ENCODE data around the gene SGTA.
"Not testable (repeated sequence)": the region's sequence is repeated elsewhere in the genome, so short reads cannot be mapped to it uniquely, and the experiment has no call there.

SGTA gene

DNA sequence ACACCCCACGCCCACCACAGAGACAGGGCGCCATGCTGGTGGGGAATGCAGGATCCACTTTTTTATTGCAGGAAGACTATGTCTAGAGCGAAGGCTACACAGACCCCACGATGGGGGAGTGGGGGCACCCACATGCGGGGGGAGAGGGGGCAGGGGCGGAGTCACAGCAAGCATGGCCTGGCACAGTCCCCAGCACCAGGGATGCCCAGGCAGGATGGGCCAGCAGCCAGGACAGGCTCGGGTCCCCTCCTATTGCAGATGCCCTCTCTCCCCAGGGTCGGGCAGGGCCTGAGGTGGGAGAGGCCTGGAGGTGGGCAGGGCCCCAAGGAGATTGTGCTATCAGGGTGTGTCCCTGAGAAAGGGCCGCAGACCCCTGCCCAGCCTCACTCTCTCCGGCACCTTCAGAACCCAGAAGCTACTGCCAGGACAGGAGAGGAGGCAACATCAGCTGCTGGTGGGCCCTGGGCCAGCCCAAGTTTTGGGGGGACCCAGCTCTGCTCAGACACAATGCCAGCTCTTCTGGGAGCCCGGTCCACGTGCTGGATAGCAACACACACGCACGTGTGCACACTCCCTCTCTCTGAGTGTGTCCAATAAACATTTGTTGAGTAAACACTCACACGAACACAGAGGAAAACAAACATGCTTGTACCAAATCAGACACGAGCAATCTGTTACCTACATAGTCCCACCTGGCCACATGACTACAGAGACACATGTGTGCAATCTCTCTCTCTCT, 68.4 kb downstream of the SGTA start:
- H3K4me3 ChIP-seq (ENCODE audit: low read depth, low read length): no peak overlapping the region
- ChIA-PET POLR2A (no interaction called here), CTCF (interaction anchor here (1.1 kb wide), 1 partner anchor 34 kb away, joined by 3 read pairs; no protein-coding TSS in a partner anchor)
- DNase-seq (ENCODE audit: low read depth, low spot score): no peak
- TF ChIP-seq, protein P1, sequence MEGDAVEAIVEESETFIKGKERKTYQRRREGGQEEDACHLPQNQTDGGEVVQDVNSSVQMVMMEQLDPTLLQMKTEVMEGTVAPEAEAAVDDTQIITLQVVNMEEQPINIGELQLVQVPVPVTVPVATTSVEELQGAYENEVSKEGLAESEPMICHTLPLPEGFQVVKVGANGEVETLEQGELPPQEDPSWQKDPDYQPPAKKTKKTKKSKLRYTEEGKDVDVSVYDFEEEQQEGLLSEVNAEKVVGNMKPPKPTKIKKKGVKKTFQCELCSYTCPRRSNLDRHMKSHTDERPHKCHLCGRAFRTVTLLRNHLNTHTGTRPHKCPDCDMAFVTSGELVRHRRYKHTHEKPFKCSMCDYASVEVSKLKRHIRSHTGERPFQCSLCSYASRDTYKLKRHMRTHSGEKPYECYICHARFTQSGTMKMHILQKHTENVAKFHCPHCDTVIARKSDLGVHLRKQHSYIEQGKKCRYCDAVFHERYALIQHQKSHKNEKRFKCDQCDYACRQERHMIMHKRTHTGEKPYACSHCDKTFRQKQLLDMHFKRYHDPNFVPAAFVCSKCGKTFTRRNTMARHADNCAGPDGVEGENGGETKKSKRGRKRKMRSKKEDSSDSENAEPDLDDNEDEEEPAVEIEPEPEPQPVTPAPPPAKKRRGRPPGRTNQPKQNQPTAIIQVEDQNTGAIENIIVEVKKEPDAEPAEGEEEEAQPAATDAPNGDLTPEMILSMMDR (IDR thresholded peaks at IDR 0.05; ENCODE audit: insufficient read depth, low read length, missing control alignments): no peak

DNA sequence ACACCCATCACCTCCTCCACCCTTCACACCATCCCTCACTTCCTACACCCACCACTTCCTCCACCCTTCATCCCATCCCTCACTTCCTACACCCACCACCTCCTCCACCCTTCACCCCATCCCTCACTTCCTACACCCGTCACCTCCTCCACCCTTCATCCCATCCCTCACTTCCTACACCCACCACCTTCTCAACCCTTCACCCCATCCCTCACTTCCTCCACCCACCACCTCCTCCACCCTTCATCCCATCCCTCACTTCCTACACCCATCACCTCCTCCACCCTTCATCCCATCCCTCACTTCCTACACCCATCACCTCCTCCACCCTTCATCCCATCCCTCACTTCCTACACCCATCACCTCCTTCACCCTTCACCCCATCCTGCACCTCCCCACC, 69.0 kb downstream of the SGTA start:
- POLR2A ChIA-PET; H3K4me3 ChIP-seq (ENCODE audit: low read depth, low read length); DNase-seq (ENCODE audit: low read depth, low spot score): not testable (repeated sequence)
- CTCF ChIA-PET: interaction anchor here (1.1 kb wide), 1 partner anchor 34 kb away, joined by 3 read pairs; no protein-coding TSS in a partner anchor

DNA sequence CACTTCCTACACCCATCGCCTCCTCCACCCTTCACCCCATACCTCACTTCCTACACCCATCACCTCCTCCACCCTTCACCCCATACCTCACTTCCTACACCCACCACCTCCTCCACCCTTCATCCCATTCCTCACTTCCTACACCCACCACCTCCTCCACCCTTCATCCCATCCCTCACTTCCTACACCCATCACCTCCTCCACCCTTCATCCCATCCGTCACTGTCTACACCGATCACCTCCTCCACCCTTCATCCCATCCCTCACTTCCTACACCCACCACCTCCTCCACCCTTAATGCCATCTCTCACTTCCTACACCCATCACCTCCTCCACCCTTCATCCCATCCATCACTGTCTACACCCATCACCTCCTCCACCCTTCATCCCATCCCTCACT, 69.9 kb downstream of the SGTA start:
- H3K4me3 ChIP-seq (ENCODE audit: low read depth, low read length); DNase-seq (ENCODE audit: low read depth, low spot score); POLR2A ChIA-PET; CTCF ChIA-PET: not testable (repeated sequence)

DNA sequence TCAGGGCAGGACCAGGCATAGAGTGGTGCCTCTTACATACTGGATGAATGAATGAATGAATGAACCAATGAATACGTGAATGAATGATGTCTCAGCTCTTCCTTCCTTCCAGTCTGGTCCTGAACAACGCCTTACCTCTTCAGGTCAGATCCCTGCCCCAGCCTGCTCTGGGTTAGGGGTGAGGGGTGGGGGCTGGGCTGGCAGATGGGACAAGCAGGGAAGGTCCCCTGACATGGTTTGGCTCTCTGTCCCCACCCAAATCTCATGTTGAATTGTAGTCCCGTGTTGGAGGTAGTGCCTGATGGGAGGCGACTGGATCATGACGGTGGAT, 71.2 kb downstream of the SGTA start:
- TF ChIP-seq, protein P1 (IDR thresholded peaks at IDR 0.05; ENCODE audit: insufficient read depth, low read length, missing control alignments): no peak
- no peak overlapping the region for H3K4me3 ChIP-seq (ENCODE audit: low read depth, low read length)
- no peak for DNase-seq (ENCODE audit: low read depth, low spot score)
- POLR2A ChIA-PET: interaction anchor here (0.7 kb wide), 1 partner anchor 28 kb away, joined by 3 read pairs; no protein-coding TSS in a partner anchor
- CTCF ChIA-PET: no interaction called here

DNA sequence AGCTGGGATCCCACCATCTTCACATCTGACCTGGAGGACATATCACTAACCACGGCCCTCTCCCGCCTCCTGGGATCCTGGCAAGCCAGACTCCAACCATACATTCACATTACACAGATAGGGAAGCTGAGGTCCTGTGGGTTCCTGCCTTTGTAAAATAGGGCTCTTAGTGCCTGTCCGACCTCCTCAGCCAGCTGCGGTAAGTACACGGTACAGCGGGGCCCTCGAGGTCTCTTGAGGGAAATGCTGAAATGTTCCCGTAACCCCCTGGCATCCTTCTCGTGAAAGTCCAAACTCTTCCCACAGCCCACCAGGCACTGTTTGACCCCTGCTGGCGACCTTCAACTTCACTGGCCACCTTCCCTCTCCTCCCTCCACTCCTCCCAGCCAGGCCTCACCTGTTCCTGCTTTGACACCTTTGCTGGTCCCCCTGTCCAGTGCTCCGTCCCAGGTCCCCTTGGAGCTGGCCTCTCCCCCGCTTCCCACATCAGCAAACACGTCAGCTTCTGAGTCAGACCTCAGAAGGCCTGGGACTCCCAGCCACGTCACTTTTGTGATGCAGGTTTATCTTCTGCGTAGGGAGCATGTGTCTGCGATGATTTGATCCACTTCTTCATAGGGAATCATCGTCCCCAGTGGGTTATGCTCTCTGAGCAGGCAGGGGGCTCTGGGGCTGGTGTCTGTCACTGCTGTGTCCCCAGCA, 71.8 kb downstream of the SGTA start:
- no peak for DNase-seq (ENCODE audit: low read depth, low spot score)
- ChIA-PET POLR2A (interaction anchor here (0.7 kb wide), 1 partner anchor 28 kb away, joined by 3 read pairs; no protein-coding TSS in a partner anchor), CTCF (interaction anchor here (0.6 kb wide), 1 partner anchor 10 kb away, joined by 3 read pairs; no protein-coding TSS in a partner anchor)
- TF ChIP-seq, protein P1 (IDR thresholded peaks at IDR 0.05; ENCODE audit: insufficient read depth, low read length, missing control alignments): no peak
- no peak overlapping the region for H3K4me3 ChIP-seq (ENCODE audit: low read depth, low read length)

DNA sequence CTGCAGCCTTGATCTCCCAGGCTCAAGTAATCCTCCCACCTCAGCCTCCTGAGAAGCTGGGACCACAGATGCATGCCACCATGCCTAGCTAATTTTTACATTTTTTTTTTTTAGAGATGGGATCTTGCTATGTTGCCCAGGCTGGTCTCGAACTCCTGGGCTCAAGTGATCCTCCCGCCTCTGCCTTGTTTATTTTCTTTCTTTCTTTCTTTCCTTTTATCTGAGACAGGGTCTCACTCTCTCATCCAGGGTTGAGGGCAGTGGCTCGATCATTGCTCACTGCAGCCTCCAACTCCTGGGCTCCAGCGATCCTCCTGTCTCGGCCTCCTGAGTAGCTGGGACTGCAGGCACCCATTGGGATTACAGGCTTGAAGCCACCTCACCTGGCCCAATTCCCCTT, 76.8 kb downstream of the SGTA start:
- no peak overlapping the region for H3K4me3 ChIP-seq (ENCODE audit: low read depth, low read length)
- TF ChIP-seq, protein P1 (IDR thresholded peaks at IDR 0.05; ENCODE audit: insufficient read depth, low read length, missing control alignments): no peak
- ChIA-PET POLR2A (interaction anchor here (1.2 kb wide), 1 partner anchor 11 kb away, joined by 3 read pairs; no protein-coding TSS in a partner anchor), CTCF (no interaction called here)
- DNase-seq (ENCODE audit: low read depth, low spot score): no peak
